Chondrocyte (in vitro differentiated cells): ENCODE measurements around the gene TOP2B. TPM values are rescaled to one million over a fixed set of nuclear protein-coding genes. Genes with fewer than 3 reads are reported as not detected.

Experiments
- DNase-seq: peaks from one replicate; pipeline ENCODE4 v3.0.0; 2021; ENCODE audit warnings: mixed read lengths, low spot score
- H3K27ac Mint-ChIP-seq: one replicate; pipeline ENCODE4 v1.8.0; 2021; ENCODE audit warnings: mild to moderate bottlenecking, moderate library complexity, mixed read lengths; ENCODE audit not compliant: unreplicated experiment
- H3K27me3 Mint-ChIP-seq: 2 replicates; pipeline ENCODE4 v1.8.0; 2021; ENCODE audit warnings: low read depth, mixed read lengths
- H3K36me3 Mint-ChIP-seq: 2 replicates; pipeline ENCODE4 v1.8.0; 2021; ENCODE audit warnings: low read depth, mixed read lengths
- H3K4me1 Mint-ChIP-seq: 2 replicates; pipeline ENCODE4 v1.8.0; 2021; ENCODE audit warnings: low read depth, mild to moderate bottlenecking, mixed read lengths
- H3K4me3 Mint-ChIP-seq: one replicate; pipeline ENCODE4 v1.8.0; 2021; ENCODE audit warnings: mild to moderate bottlenecking, moderate library complexity, mixed read lengths; ENCODE audit not compliant: unreplicated experiment
- H3K9me3 Mint-ChIP-seq: 2 replicates; pipeline ENCODE4 v1.8.0; 2021; ENCODE audit warnings: low read depth, mixed read lengths
- CTCF ChIP-seq: fragments of 200-600 bp; sonication (generic); IDR thresholded peaks from 2 replicates; pipeline ENCODE4 v1.5.0; 2021; ENCODE audit warnings: antibody characterized with exemption, mild to moderate bottlenecking, moderate library complexity
- total RNA-seq: library from RNA; stranded (reverse); gene quantifications from 3 replicates; pipeline ENCODE4 v1.2.1, GENCODE V29; 2021

The TOP2B gene
- total RNA-seq, 1 donor from 2014 or later = 80.9 TPM

- Mint-ChIP-seq H3K27ac (peak overlapping the region; percentile 96), H3K9me3 (no peaks in the 10 kb centered on the region), H3K4me1 (peaks cover 35% of the 10 kb centered on the region), H3K4me3 (no peak overlapping the region), H3K36me3 (no peaks in the 10 kb centered on the region), H3K27me3 (no peaks in the 10 kb centered on the region)
- no peak for DNase-seq
- TF ChIP-seq CTCF = no peak
These were observed 83.4 kb downstream of the TOP2B start for GRCh38 chr3:25581335-25581734.

GRCh38 chr3:25580534-25580933 is 84.2 kb downstream of the TOP2B start:
- Mint-ChIP-seq H3K9me3 (no peaks in the 10 kb centered on the region), H3K4me3 (no peak overlapping the region), H3K27ac (no peak overlapping the region), H3K27me3 (no peaks in the 10 kb centered on the region), H3K36me3 (no peaks in the 10 kb centered on the region), H3K4me1 (peaks cover 37% of the 10 kb centered on the region)
- DNase-seq = no peak
- no peak for TF ChIP-seq CTCF

- Mint-ChIP-seq H3K4me3 (no peak overlapping the region), H3K9me3 (no peaks in the 10 kb centered on the region), H3K27me3 (no peaks in the 10 kb centered on the region), H3K4me1 (peaks cover 44% of the 10 kb centered on the region), H3K36me3 (no peaks in the 10 kb centered on the region), H3K27ac (no peak overlapping the region)
- TF ChIP-seq CTCF = no peak
- no peak for DNase-seq
These were observed 86.6 kb downstream of the TOP2B start for GRCh38 chr3:25578059-25578458.

- Mint-ChIP-seq H3K4me3 (no peak overlapping the region), H3K9me3 (no peaks in the 10 kb centered on the region), H3K36me3 (no peaks in the 10 kb centered on the region), H3K27ac (no peak overlapping the region), H3K27me3 (no peaks in the 10 kb centered on the region), H3K4me1 (peaks cover 44% of the 10 kb centered on the region)
- TF ChIP-seq CTCF = peak; percentile 15
- DNase-seq = no peak
These were observed 87.8 kb downstream of the TOP2B start for GRCh38 chr3:25576831-25577454.

GRCh38 chr3:25576146-25576545 is 88.6 kb downstream of the TOP2B start:
- no peak for DNase-seq
- Mint-ChIP-seq H3K4me3 (no peak overlapping the region), H3K27ac (no peak overlapping the region), H3K36me3 (no peaks in the 10 kb centered on the region), H3K9me3 (no peaks in the 10 kb centered on the region), H3K27me3 (no peaks in the 10 kb centered on the region), H3K4me1 (peaks cover 37% of the 10 kb centered on the region)
- TF ChIP-seq CTCF = no peak
